ENCODE measurements around the gene NPIPB2. TPM values are rescaled to one million over a fixed set of nuclear protein-coding genes. Genes with fewer than 3 reads are reported as not detected.

The NPIPB2 gene
- total and polyA plus RNA-seq, 2 of the 13 experiments (the other 11 are each of a cell fraction or from before 2014, with no cell fraction given) = 1.8 to 4.1 TPM

- TF ChIP-seq, protein P1, sequence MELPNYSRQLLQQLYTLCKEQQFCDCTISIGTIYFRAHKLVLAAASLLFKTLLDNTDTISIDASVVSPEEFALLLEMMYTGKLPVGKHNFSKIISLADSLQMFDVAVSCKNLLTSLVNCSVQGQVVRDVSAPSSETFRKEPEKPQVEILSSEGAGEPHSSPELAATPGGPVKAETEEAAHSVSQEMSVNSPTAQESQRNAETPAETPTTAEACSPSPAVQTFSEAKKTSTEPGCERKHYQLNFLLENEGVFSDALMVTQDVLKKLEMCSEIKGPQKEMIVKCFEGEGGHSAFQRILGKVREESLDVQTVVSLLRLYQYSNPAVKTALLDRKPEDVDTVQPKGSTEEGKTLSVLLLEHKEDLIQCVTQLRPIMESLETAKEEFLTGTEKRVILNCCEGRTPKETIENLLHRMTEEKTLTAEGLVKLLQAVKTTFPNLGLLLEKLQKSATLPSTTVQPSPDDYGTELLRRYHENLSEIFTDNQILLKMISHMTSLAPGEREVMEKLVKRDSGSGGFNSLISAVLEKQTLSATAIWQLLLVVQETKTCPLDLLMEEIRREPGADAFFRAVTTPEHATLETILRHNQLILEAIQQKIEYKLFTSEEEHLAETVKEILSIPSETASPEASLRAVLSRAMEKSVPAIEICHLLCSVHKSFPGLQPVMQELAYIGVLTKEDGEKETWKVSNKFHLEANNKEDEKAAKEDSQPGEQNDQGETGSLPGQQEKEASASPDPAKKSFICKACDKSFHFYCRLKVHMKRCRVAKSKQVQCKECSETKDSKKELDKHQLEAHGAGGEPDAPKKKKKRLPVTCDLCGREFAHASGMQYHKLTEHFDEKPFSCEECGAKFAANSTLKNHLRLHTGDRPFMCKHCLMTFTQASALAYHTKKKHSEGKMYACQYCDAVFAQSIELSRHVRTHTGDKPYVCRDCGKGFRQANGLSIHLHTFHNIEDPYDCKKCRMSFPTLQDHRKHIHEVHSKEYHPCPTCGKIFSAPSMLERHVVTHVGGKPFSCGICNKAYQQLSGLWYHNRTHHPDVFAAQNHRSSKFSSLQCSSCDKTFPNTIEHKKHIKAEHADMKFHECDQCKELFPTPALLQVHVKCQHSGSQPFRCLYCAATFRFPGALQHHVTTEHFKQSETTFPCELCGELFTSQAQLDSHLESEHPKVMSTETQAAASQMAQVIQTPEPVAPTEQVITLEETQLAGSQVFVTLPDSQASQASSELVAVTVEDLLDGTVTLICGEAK (IDR thresholded peaks at IDR 0.05) = peak; percentile 58
- TF ChIP-seq, protein P1 (CRISPR knock-in tag; IDR thresholded peaks at IDR 0.05) = peak; percentile 96
- TF ChIP-seq RXRB (CRISPR knock-in tag; IDR thresholded peaks at IDR 0.05; ENCODE audit: borderline replicate concordance) (peak; percentile 69; the same call in 1 of the 2 replicates), JUND (CRISPR knock-in tag; IDR thresholded peaks at IDR 0.05) (no peak), CEBPZ (IDR thresholded peaks at IDR 0.05; ENCODE audit: low read length) (no peak), SATB2 (CRISPR knock-in tag; IDR thresholded peaks at IDR 0.05) (0 out of 2 replicates have a peak, but pooled peaks have one; percentile 51), MTF2 (CRISPR knock-in tag; IDR thresholded peaks at IDR 0.05; ENCODE audit: borderline replicate concordance) (peak; percentile 93), CHD2 (IDR thresholded peaks at IDR 0.05; ENCODE audit: low read depth, low read length) (peak; percentile 78; the same call in 1 of the 2 replicates), CHCHD3 (CRISPR knock-in tag; IDR thresholded peaks at IDR 0.05) (peak; percentile 83), ZNF597 (CRISPR knock-in tag; IDR thresholded peaks at IDR 0.05) (peak; percentile 97; the same call in 1 of the 2 replicates), EEA1 (CRISPR knock-in tag; IDR thresholded peaks at IDR 0.05; ENCODE audit: borderline replicate concordance) (peak; percentile 40; the same call in 1 of the 2 replicates), ZBTB7B (CRISPR knock-in tag; IDR thresholded peaks at IDR 0.05) (peak; percentile 84; the same call in 1 of the 2 replicates)
- TF ChIP-seq, protein P2, sequence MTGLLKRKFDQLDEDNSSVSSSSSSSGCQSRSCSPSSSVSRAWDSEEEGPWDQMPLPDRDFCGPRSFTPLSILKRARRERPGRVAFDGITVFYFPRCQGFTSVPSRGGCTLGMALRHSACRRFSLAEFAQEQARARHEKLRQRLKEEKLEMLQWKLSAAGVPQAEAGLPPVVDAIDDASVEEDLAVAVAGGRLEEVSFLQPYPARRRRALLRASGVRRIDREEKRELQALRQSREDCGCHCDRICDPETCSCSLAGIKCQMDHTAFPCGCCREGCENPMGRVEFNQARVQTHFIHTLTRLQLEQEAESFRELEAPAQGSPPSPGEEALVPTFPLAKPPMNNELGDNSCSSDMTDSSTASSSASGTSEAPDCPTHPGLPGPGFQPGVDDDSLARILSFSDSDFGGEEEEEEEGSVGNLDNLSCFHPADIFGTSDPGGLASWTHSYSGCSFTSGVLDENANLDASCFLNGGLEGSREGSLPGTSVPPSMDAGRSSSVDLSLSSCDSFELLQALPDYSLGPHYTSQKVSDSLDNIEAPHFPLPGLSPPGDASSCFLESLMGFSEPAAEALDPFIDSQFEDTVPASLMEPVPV (CRISPR knock-in tag; IDR thresholded peaks at IDR 0.05) = peak; percentile 89
These were observed 26.0 kb downstream of the NPIPB2 start, which contains the start of gene GSPT1 (continued) for GRCh38 chr16:11915644-11916523.
